GM12892 (cell line): ENCODE data around the gene C1RL.

ENCODE experiments used
- DNase-seq: peaks from one replicate; pipeline ENCODE4 v3.0.0; 2011; ENCODE audit not compliant: insufficient read length
- FAIRE-seq: peaks from 2 replicates; lab custom pipeline; 2011; peaks lifted over from hg19 to GRCh38; lab: Jason Lieb, UNC
- POLR2A ChIP-seq: IDR thresholded peaks from 2 replicates; pipeline ENCODE4 v1.6.1; 2011; ENCODE audit warnings: low read depth, low read length, control low read depth
- POLR2AphosphoS5 ChIP-seq: IDR thresholded peaks from 2 replicates; pipeline ENCODE4 v1.6.1; 2011; ENCODE audit warnings: low read depth, low read length, control low read depth
- TAF1 ChIP-seq: IDR thresholded peaks from 2 replicates; pipeline ENCODE4 v1.6.1; 2011; ENCODE audit warnings: low read depth, mild to moderate bottlenecking, control low read depth, low read length, borderline replicate concordance

The C1RL gene

GRCh38 chr12:7047306-7047705 is 61.7 kb downstream of the C1RL start:
- no peak for DNase-seq
- no peak for FAIRE-seq
- no peak for TF ChIP-seq TAF1
- no peak for TF ChIP-seq POLR2AphosphoS5
- TF ChIP-seq POLR2A, result no peak

- no peak for DNase-seq
- FAIRE-seq, result no peak
- TF ChIP-seq TAF1, result no peak
- no peak for TF ChIP-seq POLR2A
- TF ChIP-seq POLR2AphosphoS5, result no peak
Observed at GRCh38 chr12:7046383-7047105, 62.5 kb downstream of the C1RL start.

DNA sequence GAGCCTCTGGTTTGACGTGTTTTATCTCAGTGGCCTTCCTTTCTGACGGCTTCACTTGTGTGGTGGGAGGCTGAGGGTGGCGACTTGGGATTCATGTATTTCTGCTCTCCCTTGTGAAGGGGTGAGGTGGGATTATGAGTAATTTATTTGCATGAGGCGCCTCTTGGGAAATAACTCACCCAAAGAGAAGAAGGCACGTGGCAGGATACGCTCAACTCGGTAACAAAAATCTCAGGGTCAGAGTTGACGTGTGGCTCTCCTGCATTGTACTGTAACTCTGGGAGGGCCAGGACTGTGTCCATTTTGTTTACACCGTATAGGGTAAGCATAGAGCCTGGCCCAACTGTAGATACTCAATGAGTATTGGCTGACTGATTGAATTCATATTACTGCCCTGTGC is 63.1 kb downstream of the C1RL start:
- no peak for TF ChIP-seq POLR2AphosphoS5
- FAIRE-seq, result no peak
- no peak for DNase-seq
